H1 (cell line): ENCODE measurements around the gene TMEM17. TPM values are rescaled to one million over a fixed set of nuclear protein-coding genes. Genes with fewer than 3 reads are reported as not detected.

Experiments used
- CTCF ChIA-PET: fragments of 300-600 bp; sonication (Branson Sonifier 250); formaldehyde crosslinking; loops from one replicate; lab custom pipeline; 2021; ENCODE audit not compliant: partially characterized antibody; lab: Charles Lee
- POLR2A ChIA-PET: fragments of 300-600 bp; sonication (Branson Sonifier 250); formaldehyde crosslinking; loops from one replicate; lab custom pipeline; 2021; ENCODE audit warnings: inconsistent platforms; ENCODE audit not compliant: partially characterized antibody; lab: Charles Lee
- DNase-seq, 2 experiments: peaks; one replicate each; pipeline versions ENCODE4 v3.0.0 to v3.0.0-alpha.2; 2010 to 2022; ENCODE audit warnings: low spot score in 2 of 2, low read depth in 1 of 2, mixed read lengths in 1 of 2
- FAIRE-seq: peaks from 2 replicates; lab custom pipeline; 2011; peaks lifted over from hg19 to GRCh38; lab: Jason Lieb, UNC
- H2AFZ ChIP-seq: 2 replicates; pipeline ENCODE4 v1.8.1; 2012; ENCODE audit warnings: low read length, inconsistent platforms
- H2AK5ac ChIP-seq: 2 replicates; pipeline ENCODE4 v1.6.1; 2013; ENCODE audit warnings: low read depth, low read length
- H2BK120ac ChIP-seq: replicated peaks from 2 replicates; pipeline ENCODE3; 2013; ENCODE audit warnings: low read depth, low read length, inconsistent platforms
- H2BK12ac ChIP-seq: 2 replicates; pipeline ENCODE4 v1.6.1; 2013; ENCODE audit warnings: low read depth, low read length
- H2BK15ac ChIP-seq: 2 replicates; pipeline ENCODE4 v1.6.1; 2013; ENCODE audit warnings: low read length
- H2BK20ac ChIP-seq: 2 replicates; pipeline ENCODE4 v1.6.1; 2013; ENCODE audit warnings: low read length
- H2BK5ac ChIP-seq: 2 replicates; pipeline ENCODE4 v1.6.1; 2013; ENCODE audit warnings: low read depth, low read length
- H3K14ac ChIP-seq: 2 replicates; pipeline ENCODE4 v1.6.1; 2013; ENCODE audit warnings: inconsistent platforms; ENCODE audit not compliant: insufficient read length
- H3K18ac ChIP-seq: 2 replicates; pipeline ENCODE4 v1.6.1; 2013; ENCODE audit warnings: low read length; ENCODE audit errors: extremely low read depth
- H3K23ac ChIP-seq: 2 replicates; pipeline ENCODE4 v1.6.1; 2013; ENCODE audit warnings: inconsistent platforms; ENCODE audit not compliant: insufficient read length
- H3K23me2 ChIP-seq: 2 replicates; pipeline ENCODE4 v1.6.1; 2013; ENCODE audit warnings: low read depth, low read length
- H3K27ac ChIP-seq: 2 replicates; pipeline ENCODE4 v1.6.1; 2011; ENCODE audit warnings: low read depth, low read length, inconsistent platforms
- H3K27me3 ChIP-seq, 4 experiments: replicated peaks in 1 of 4; 1 replicate in 1 of 4; 2 replicates in 3 of 4; pipeline versions ENCODE4 v1.6.1 to v1.8.1; 2011 to 2013; ENCODE audit warnings: low read length in 3 of 4, mild to moderate bottlenecking in 3 of 4, inconsistent platforms in 2 of 4, mixed read lengths in 2 of 4, moderate library complexity in 1 of 4; ENCODE audit not compliant: control insufficient read depth in 3 of 4, insufficient read depth in 3 of 4; ENCODE audit errors: extremely low read depth in 1 of 4
- H3K36me3 ChIP-seq, 4 experiments: 2 replicates each; pipeline versions ENCODE4 v1.6.1 to v1.8.1; 2011 to 2013; ENCODE audit warnings: mild to moderate bottlenecking in 4 of 4, low read length in 3 of 4, moderate library complexity in 2 of 4, control low read depth in 1 of 4, inconsistent platforms in 1 of 4; ENCODE audit not compliant: insufficient read depth in 4 of 4, control insufficient read depth in 2 of 4
- H3K4ac ChIP-seq: replicated peaks from 2 replicates; pipeline ENCODE3; 2013; ENCODE audit warnings: low read length, low read depth, mixed read lengths, inconsistent platforms; ENCODE audit not compliant: insufficient read length
- H3K4me1 ChIP-seq, 4 experiments: replicated peaks in 1 of 4; 1 replicate in 1 of 4; 2 replicates in 3 of 4; pipeline versions ENCODE4 v1.6.1 to v1.8.1; 2011 to 2013; ENCODE audit warnings: low read length in 3 of 4, inconsistent platforms in 2 of 4, mixed read lengths in 1 of 4; ENCODE audit not compliant: insufficient read depth in 4 of 4, control insufficient read depth in 3 of 4
- H3K4me2 ChIP-seq, 2 experiments: 2 replicates each; pipeline versions ENCODE4 v1.6.1 to v1.8.1; 2011 to 2013; ENCODE audit warnings: low read depth in 2 of 2, low read length in 2 of 2, control low read depth in 1 of 2, inconsistent platforms in 1 of 2, mild to moderate bottlenecking in 1 of 2; ENCODE audit not compliant: insufficient read depth in 1 of 2
- H3K4me3 ChIP-seq, 4 experiments: fragments of 200-600, 300-600 bp in 1 of 4; sonication (generic), shearing (Covaris generic), sonication (Bioruptor Twin) in 1 of 4; 2 replicates each; pipeline versions ENCODE4 v1.5.1 to v1.8.1; 2011 to 2016; ENCODE audit warnings: low read length in 4 of 4, low read depth in 3 of 4, control low read depth in 2 of 4, inconsistent platforms in 2 of 4, mild to moderate bottlenecking in 2 of 4, mixed read lengths in 1 of 4, moderate library complexity in 1 of 4; ENCODE audit not compliant: insufficient read depth in 2 of 4; ENCODE audit errors: extremely low read depth in 1 of 4
- H3K56ac ChIP-seq: replicated peaks from 2 replicates; pipeline ENCODE3; 2013; ENCODE audit warnings: low read depth, mild to moderate bottlenecking, mixed read lengths, low read length, inconsistent platforms; ENCODE audit not compliant: insufficient read length
- H3K79me1 ChIP-seq: 2 replicates; pipeline ENCODE4 v1.6.1; 2013; ENCODE audit warnings: low read depth, low read length, control low read depth
- H3K79me2 ChIP-seq, 2 experiments: 2 replicates each; pipeline versions ENCODE4 v1.6.1 to v1.8.1; 2012 to 2013; ENCODE audit warnings: low read length in 2 of 2, mild to moderate bottlenecking in 2 of 2, inconsistent platforms in 1 of 2; ENCODE audit not compliant: insufficient read depth in 2 of 2, control insufficient read depth in 1 of 2
- H3K9ac ChIP-seq, 4 experiments: replicated peaks in 1 of 4; 1 replicate in 1 of 4; 2 replicates in 3 of 4; pipeline versions ENCODE4 v1.6.1 to v1.8.1; 2011 to 2013; ENCODE audit warnings: low read depth in 3 of 4, low read length in 3 of 4, control low read depth in 2 of 4, mild to moderate bottlenecking in 2 of 4, moderate library complexity in 2 of 4, inconsistent platforms in 1 of 4; ENCODE audit errors: extremely low read depth in 1 of 4
- H3K9me3 ChIP-seq, 2 experiments: 2 replicates each; pipeline versions ENCODE4 v1.6.1 to v1.8.1; 2012 to 2013; ENCODE audit warnings: mild to moderate bottlenecking in 2 of 2, moderate library complexity in 2 of 2, control low read depth in 1 of 2, inconsistent platforms in 1 of 2, low read depth in 1 of 2, low read length in 1 of 2, mixed read lengths in 1 of 2; ENCODE audit not compliant: insufficient read depth in 2 of 2
- H4K20me1 ChIP-seq, 2 experiments: replicated peaks in 1 of 2; 2 replicates each; pipeline versions ENCODE3 to v1.8.1; 2011 to 2013; ENCODE audit warnings: inconsistent platforms in 2 of 2, low read length in 2 of 2, mild to moderate bottlenecking in 1 of 2; ENCODE audit not compliant: insufficient read depth in 2 of 2, control insufficient read depth in 1 of 2
- H4K5ac ChIP-seq: 2 replicates; pipeline ENCODE4 v1.6.1; 2013; ENCODE audit warnings: low read length, low read depth, mixed read lengths, inconsistent platforms; ENCODE audit not compliant: insufficient read length
- H4K8ac ChIP-seq: 2 replicates; pipeline ENCODE4 v1.8.0; 2013; ENCODE audit warnings: mild to moderate bottlenecking, moderate library complexity, low read length, inconsistent platforms; ENCODE audit not compliant: insufficient read depth; ENCODE audit errors: extremely low read depth
- H4K91ac ChIP-seq: replicated peaks from 2 replicates; pipeline ENCODE3; 2013; ENCODE audit warnings: low read length, mixed read lengths, inconsistent platforms; ENCODE audit not compliant: insufficient read length
- BACH1 ChIP-seq: IDR thresholded peaks from 2 replicates; pipeline ENCODE4 v1.6.1; 2012; ENCODE audit warnings: low read length, improper control_type of control experiment
- CHD2 ChIP-seq: IDR thresholded peaks from 2 replicates; pipeline ENCODE4 v1.6.1; 2012; ENCODE audit warnings: low read length, improper control_type of control experiment
- FOSL1 ChIP-seq: IDR thresholded peaks from 2 replicates; pipeline ENCODE4 v1.6.1; 2011; ENCODE audit warnings: mild to moderate bottlenecking, low read depth, low read length, moderate library complexity; ENCODE audit not compliant: insufficient read depth
- KDM1A ChIP-seq: fragments of 200-600, 300-600 bp; sonication (generic); IDR thresholded peaks from 2 replicates; pipeline ENCODE4 v1.7.1; 2016; ENCODE audit warnings: mild to moderate bottlenecking, low read length, borderline replicate concordance
- NANOG ChIP-seq: IDR thresholded peaks from 2 replicates; pipeline ENCODE4 v1.6.1; 2011; ENCODE audit warnings: low read length, low read depth, mild to moderate bottlenecking, inconsistent platforms; ENCODE audit not compliant: insufficient read depth, poor library complexity, severe bottlenecking
- RAD21 ChIP-seq, 2 experiments: IDR thresholded peaks in 1 of 2; conservative IDR thresholded peaks in 1 of 2; 2 replicates each; pipeline ENCODE4 v1.6.1; 2011; ENCODE audit warnings: low read depth in 2 of 2, low read length in 2 of 2, improper control_type of control experiment in 1 of 2, inconsistent platforms in 1 of 2, mild to moderate bottlenecking in 1 of 2, moderate library complexity in 1 of 2
- WGBS, 2 experiments: shearing (Covaris generic) in 1 of 2; methylation state at CpG; one replicate each; pipeline versions ENCODE4 v1.1.6 to v1.1.7; 2013 to 2015; ENCODE audit warnings: low lambda C conversion rate in 2 of 2, mixed read lengths in 2 of 2, inconsistent platforms in 1 of 2, low coverage in 1 of 2, missing lambda C conversion rate in 1 of 2; ENCODE audit not compliant: insufficient replicate concordance in 2 of 2, insufficient coverage in 1 of 2, insufficient read length in 1 of 2; ENCODE audit errors: extremely low coverage in 1 of 2, missing lambda C conversion rate in 1 of 2; 5-methylcytosine and 5-hydroxymethylcytosine counted together
- polyA plus RNA-seq, 7 experiments: library from polyadenylated mRNA; depleted of rRNA in 3 of 7; stranded (reverse) in 5 of 7; unstranded in 2 of 7; fragments of >200 nt in 5 of 7; fragments of 200-250 nt in 2 of 7; gene quantifications; 1 replicate in 5 of 7; 2 replicates in 1 of 7; 4 replicates in 1 of 7; pipeline versions ENCODE4 v1.2.1 to v1.2.3, GENCODE V29; 2011 to 2013; ENCODE audit warnings: missing spikeins in 2 of 7, mixed read lengths in 2 of 7
- total RNA-seq: library from RNA; stranded (reverse); fragmentation: NEBNext Ultra II Directional; extraction: Animal tissue kit (Norgen Biotek cat#: 25700); gene quantifications from 2 replicates; pipeline ENCODE4 v1.2.1, GENCODE V29; 2021

The TMEM17 gene
- total and polyA plus RNA-seq, 2 of the 8 experiments (the other 6 are each of a cell fraction or from before 2014, with no cell fraction given) = 0.69 to 1.2 TPM

- 68% methylated on average over 4 of the region's 4 CpGs; no CpG with 5 or more reads in 1 of the 2 experiments for WGBS, 2 experiments
- FAIRE-seq = no peak
These were observed 44.9 kb downstream of the TMEM17 start for GRCh38 chr2:62461017-62461553.

More at GRCh38 chr2:62461017-62461553, 44.9 kb downstream of the TMEM17 start:
- H2BK20ac ChIP-seq = peak overlapping the region; percentile 86; the same call in 1 of the 2 replicates
- no peak overlapping the region for H3K4ac ChIP-seq
- H2BK120ac ChIP-seq = no peak overlapping the region
- H3K9ac ChIP-seq = no peak overlapping the region
- peaks cover 10 to 17% (median 13%) of the 10 kb centered on the region in 4 experiments for H3K4me1 ChIP-seq
- no peaks in the 10 kb centered on the region for H4K20me1 ChIP-seq
- no peak overlapping the region for H3K4me3 ChIP-seq
- H3K79me1 ChIP-seq = no peaks in the 10 kb centered on the region
- H4K8ac ChIP-seq = no peak overlapping the region
- H3K14ac ChIP-seq = no peak overlapping the region
- TF ChIP-seq CHD2 (no peak), RAD21 (IDR thresholded peaks at IDR 0.05 in 1 of 2, conservative IDR thresholded peaks at IDR 0.05 in 1 of 2; ENCODE audit: low read depth in 2 of 2, low read length in 2 of 2) (no peak), NANOG (no peak), BACH1 (no peak), KDM1A (no peak), FOSL1 (no peak)
- no peak overlapping the region for H4K5ac ChIP-seq
- H3K36me3 ChIP-seq = no peaks in the 10 kb centered on the region
- no peak overlapping the region for H2AK5ac ChIP-seq
- peaks cover 0 to 6% (median 0%) of the 10 kb centered on the region in 4 experiments; a peak in 3 of 7 replicates for H3K27me3 ChIP-seq
- H3K23me2 ChIP-seq = peaks cover 4% of the 10 kb centered on the region; the same call in 1 of the 2 replicates
- no peaks in the 10 kb centered on the region for H3K79me2 ChIP-seq
- no peak overlapping the region for H3K27ac ChIP-seq
- no peak overlapping the region for H2BK15ac ChIP-seq
- no peak overlapping the region for H3K23ac ChIP-seq
- H2BK12ac ChIP-seq = peak overlapping the region; percentile 81; the same call in 1 of the 2 replicates
- no peak overlapping the region for H3K4me2 ChIP-seq
- H2AFZ ChIP-seq = no peak overlapping the region
- no peak overlapping the region for H2BK5ac ChIP-seq
- DNase-seq = no peak
- POLR2A ChIA-PET = interaction anchor here (0.6 kb wide), 1 partner anchor 132 kb away, joined by 3 read pairs; no protein-coding TSS in a partner anchor
- no peaks in the 10 kb centered on the region for H3K9me3 ChIP-seq
- no peak overlapping the region for H3K18ac ChIP-seq
- CTCF ChIA-PET = interaction anchor here (4.5 kb wide), 1 partner anchor 313 kb away, joined by 27 read pairs; no protein-coding TSS in a partner anchor
- no peak overlapping the region for H4K91ac ChIP-seq
- H3K56ac ChIP-seq = no peak overlapping the region
